ENCODE measurements around the gene CCDC192. TPM values are rescaled to one million over a fixed set of nuclear protein-coding genes. Genes with fewer than 3 reads are reported as not detected.

CCDC192 gene
- total RNA-seq, 1 donor from 2014 or later, result 1.3 TPM

DNA sequence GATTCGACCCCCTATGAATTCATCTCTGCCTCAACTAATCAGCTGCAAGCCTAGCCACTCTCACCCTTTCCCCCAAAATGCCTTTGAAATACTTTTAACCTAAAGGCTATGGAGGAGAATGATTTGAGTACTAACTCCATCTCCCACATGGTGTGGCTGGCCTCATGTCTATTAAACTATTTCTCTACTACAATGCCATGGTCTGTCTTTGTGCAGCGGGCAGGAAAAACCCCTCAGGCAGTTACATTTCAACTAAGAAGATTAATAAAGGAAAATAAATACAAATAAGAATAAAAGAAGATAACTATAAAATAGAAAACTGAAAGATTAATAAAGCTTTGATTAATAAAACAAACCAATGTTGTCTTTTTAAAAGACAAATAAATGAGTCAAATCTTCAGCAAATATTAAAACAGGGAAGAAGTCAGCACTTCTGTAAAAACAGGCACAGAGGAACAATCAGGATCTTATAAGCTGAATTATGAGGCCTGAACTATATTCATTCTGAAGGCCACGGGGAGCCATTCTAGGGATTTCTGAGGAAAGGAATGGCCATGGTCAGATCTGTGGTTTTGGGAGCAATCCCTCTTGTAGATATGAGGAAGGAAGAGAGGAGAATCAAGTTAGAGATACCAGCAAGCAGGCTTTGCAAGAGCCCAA, 264.3 kb downstream of the CCDC192 start:
- H3K27me3 Mint-ChIP-seq (ENCODE audit: low read depth), result no peaks in the 10 kb centered on the region
- H3K9me3 Mint-ChIP-seq, result peaks cover 13% of the 10 kb centered on the region
- no peak for DNase-seq (ENCODE audit: low read depth, low spot score)
- peaks cover 33% of the 10 kb centered on the region for H3K4me1 Mint-ChIP-seq
- peaks cover 30% of the 10 kb centered on the region for H3K36me3 Mint-ChIP-seq (ENCODE audit: low read depth)
- TF ChIP-seq, protein P1, sequence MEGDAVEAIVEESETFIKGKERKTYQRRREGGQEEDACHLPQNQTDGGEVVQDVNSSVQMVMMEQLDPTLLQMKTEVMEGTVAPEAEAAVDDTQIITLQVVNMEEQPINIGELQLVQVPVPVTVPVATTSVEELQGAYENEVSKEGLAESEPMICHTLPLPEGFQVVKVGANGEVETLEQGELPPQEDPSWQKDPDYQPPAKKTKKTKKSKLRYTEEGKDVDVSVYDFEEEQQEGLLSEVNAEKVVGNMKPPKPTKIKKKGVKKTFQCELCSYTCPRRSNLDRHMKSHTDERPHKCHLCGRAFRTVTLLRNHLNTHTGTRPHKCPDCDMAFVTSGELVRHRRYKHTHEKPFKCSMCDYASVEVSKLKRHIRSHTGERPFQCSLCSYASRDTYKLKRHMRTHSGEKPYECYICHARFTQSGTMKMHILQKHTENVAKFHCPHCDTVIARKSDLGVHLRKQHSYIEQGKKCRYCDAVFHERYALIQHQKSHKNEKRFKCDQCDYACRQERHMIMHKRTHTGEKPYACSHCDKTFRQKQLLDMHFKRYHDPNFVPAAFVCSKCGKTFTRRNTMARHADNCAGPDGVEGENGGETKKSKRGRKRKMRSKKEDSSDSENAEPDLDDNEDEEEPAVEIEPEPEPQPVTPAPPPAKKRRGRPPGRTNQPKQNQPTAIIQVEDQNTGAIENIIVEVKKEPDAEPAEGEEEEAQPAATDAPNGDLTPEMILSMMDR (conservative IDR thresholded peaks at IDR 0.05), result no peak
- H3K4me3 Mint-ChIP-seq, result no peak overlapping the region
- peak overlapping the region; percentile 13 for H3K27ac Mint-ChIP-seq (ENCODE audit: unreplicated experiment)

DNA sequence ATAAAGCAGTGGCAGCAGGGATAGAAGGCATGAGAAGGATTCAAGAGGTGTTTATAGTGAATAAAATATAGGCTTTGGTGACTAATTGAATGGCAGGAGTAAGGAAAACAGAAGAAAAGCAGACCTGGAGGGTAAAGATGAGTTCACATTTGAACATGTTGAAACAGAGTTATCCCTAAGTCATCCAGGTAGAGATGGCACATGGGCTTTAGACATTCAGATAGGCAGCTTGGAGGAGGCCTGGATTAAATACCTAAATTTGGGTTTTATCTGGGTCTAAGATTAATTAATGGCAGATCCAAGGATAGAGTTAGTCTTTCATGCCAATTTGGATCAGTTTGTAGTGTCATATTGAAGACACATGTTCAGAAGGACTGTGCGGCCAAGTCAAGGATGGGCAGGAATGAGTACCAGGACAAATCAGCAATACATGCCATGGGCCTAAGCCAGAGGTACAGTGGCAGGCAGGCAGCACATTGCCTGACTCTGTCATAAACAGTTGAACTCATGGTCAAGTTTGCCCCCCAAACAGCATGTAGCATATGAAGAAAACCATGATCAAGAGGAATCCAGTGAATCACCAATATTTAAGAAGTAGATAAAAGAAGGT, 264.9 kb downstream of the CCDC192 start:
- peaks cover 13% of the 10 kb centered on the region for H3K9me3 Mint-ChIP-seq

DNA sequence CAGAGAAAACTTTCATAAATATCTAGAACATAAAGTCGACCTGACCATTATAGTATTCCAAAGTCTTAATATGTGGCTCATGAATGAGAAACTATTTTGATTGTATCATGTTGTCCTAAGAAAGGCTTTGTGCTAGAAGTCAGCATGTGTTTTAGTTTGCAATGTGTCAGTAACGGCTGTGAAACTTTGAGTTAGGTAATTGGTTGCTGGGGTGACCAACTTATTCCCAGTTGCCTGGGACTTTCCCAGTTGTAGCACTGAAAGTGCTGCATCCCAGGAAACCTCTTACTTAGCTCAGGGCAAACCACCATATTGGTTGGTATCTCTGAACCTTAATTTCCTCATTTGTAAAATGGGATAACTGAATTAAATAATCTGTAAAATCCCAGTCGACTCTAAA, 265.8 kb downstream of the CCDC192 start:
- Mint-ChIP-seq H3K36me3 (ENCODE audit: low read depth) (peaks cover 29% of the 10 kb centered on the region), H3K4me3 (no peak overlapping the region), H3K27me3 (ENCODE audit: low read depth) (no peaks in the 10 kb centered on the region), H3K27ac (ENCODE audit: unreplicated experiment) (no peak overlapping the region), H3K9me3 (peaks cover 13% of the 10 kb centered on the region), H3K4me1 (peaks cover 33% of the 10 kb centered on the region)
- TF ChIP-seq, protein P1 (conservative IDR thresholded peaks at IDR 0.05), result no peak
- DNase-seq (ENCODE audit: low read depth, low spot score), result no peak

More for the DNA sequence above, 264.9 kb downstream of the CCDC192 start:
- Mint-ChIP-seq H3K4me1 (peaks cover 33% of the 10 kb centered on the region), H3K27me3 (ENCODE audit: low read depth) (no peaks in the 10 kb centered on the region), H3K27ac (ENCODE audit: unreplicated experiment) (peak overlapping the region; percentile 13), H3K36me3 (ENCODE audit: low read depth) (peaks cover 30% of the 10 kb centered on the region), H3K4me3 (no peak overlapping the region)
- no peak for DNase-seq (ENCODE audit: low read depth, low spot score)
- TF ChIP-seq, protein P1 (conservative IDR thresholded peaks at IDR 0.05), result no peak

DNA sequence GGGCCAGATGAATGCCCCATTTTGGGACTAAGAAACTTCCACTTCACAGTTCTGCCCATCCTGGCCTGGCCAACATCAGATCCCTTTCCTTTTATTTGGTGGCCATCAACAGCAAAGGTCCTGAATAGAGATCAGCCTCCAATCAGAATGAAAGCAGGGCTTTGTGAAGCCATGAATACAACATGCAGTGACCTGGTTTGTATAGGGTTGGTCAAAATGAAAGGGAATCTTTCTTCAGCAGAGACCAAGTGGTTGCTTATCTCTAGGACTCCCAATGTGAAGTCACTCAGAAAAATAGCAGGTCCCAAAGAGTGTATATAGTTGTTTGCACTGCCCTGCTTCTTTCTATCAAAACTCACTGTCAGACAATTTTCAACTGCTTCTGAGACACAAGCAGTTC, 266.5 kb downstream of the CCDC192 start:
- H3K9me3 Mint-ChIP-seq, result peaks cover 12% of the 10 kb centered on the region
- peak overlapping the region; percentile 37 for H3K4me3 Mint-ChIP-seq
- H3K27me3 Mint-ChIP-seq (ENCODE audit: low read depth), result no peaks in the 10 kb centered on the region
- H3K36me3 Mint-ChIP-seq (ENCODE audit: low read depth), result peaks cover 28% of the 10 kb centered on the region
- no peak for DNase-seq (ENCODE audit: low read depth, low spot score)
- peak overlapping the region; percentile 52 for H3K27ac Mint-ChIP-seq (ENCODE audit: unreplicated experiment)
- H3K4me1 Mint-ChIP-seq, result peaks cover 33% of the 10 kb centered on the region
- TF ChIP-seq, protein P1 (conservative IDR thresholded peaks at IDR 0.05), result no peak

DNA sequence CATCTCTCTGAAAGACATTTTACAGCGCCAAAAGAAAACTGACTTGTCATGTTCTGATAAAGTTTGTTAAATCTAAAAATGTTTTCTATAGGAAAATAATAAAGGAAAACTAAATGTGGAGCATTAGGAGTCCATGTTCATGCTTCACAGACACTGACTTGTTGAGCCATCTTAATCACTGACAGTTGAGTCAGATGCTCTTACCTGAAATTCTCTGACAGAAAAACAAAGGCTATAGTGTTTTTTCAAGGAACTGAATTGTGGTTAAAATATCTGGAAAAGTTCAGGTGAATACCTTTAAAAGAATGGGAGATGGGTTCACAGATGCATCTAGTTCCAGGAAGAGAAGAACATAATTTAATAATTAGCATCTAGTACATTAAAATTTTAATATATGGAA, 266.9 kb downstream of the CCDC192 start:
- H3K4me1 Mint-ChIP-seq, result peaks cover 33% of the 10 kb centered on the region
- no peaks in the 10 kb centered on the region for H3K27me3 Mint-ChIP-seq (ENCODE audit: low read depth)
- H3K4me3 Mint-ChIP-seq, result no peak overlapping the region
- TF ChIP-seq, protein P1 (conservative IDR thresholded peaks at IDR 0.05), result no peak
- no peak for DNase-seq (ENCODE audit: low read depth, low spot score)
- H3K36me3 Mint-ChIP-seq (ENCODE audit: low read depth), result peaks cover 25% of the 10 kb centered on the region
- H3K27ac Mint-ChIP-seq (ENCODE audit: unreplicated experiment), result no peak overlapping the region
- peaks cover 9% of the 10 kb centered on the region for H3K9me3 Mint-ChIP-seq
